Endothelial cell of umbilical vein (primary cell): Measurements from ENCODE around the gene NELFE. TPM values are rescaled to one million over a fixed set of nuclear protein-coding genes. Genes with fewer than 3 reads are reported as not detected.

Experiments
- BruUV-seq: library from RNA; stranded (reverse); fragments of 400-500 nt; replicated peaks from 2 replicates; lab custom pipeline; 2021; lab: Mats Ljungman, UMichigan
- CTCF ChIA-PET: fragments of 300-600, 350-600 bp; sonication (Branson Sonifier 250); formaldehyde crosslinking; loops from one replicate; lab custom pipeline; 2021; ENCODE audit warnings: antibody characterized with exemption, inconsistent platforms; lab: Charles Lee
- POLR2A ChIA-PET: fragments of 300-600, 350-600 bp; sonication (Branson Sonifier 250); formaldehyde crosslinking; loops from one replicate; lab custom pipeline; 2021; ENCODE audit warnings: antibody characterized with exemption, inconsistent platforms; lab: Charles Lee
- DNase-seq: peaks from one replicate; pipeline ENCODE4 v3.0.0-alpha.2; 2011; ENCODE audit warnings: low read depth, low spot score
- FAIRE-seq: peaks from 2 replicates; lab custom pipeline; 2011; peaks lifted over from hg19 to GRCh38; lab: Jason Lieb, UNC
- H2AFZ ChIP-seq: 2 replicates; pipeline ENCODE4 v1.6.0; 2012; ENCODE audit warnings: low read depth, low read length, control low read depth, inconsistent platforms
- H3K27ac ChIP-seq: 2 replicates; pipeline ENCODE4 v1.5.1; 2011; ENCODE audit warnings: low read depth, mild to moderate bottlenecking, control low read depth, low read length, moderate library complexity; ENCODE audit not compliant: insufficient read depth
- H3K27me3 ChIP-seq, 2 experiments: 2 replicates each; pipeline versions ENCODE4 v1.6.0 to v1.6.1; 2011; ENCODE audit warnings: low read length in 2 of 2, mixed read lengths in 1 of 2; ENCODE audit not compliant: control insufficient read depth in 2 of 2, insufficient read depth in 2 of 2
- H3K36me3 ChIP-seq, 2 experiments: 2 replicates in 1 of 2; 3 replicates in 1 of 2; pipeline ENCODE4 v1.5.1; 2011; ENCODE audit warnings: low read length in 2 of 2, mild to moderate bottlenecking in 1 of 2, moderate library complexity in 1 of 2; ENCODE audit not compliant: control insufficient read depth in 2 of 2, insufficient read depth in 2 of 2; ENCODE audit errors: extremely low read depth in 1 of 2
- H3K4me1 ChIP-seq: 3 replicates; pipeline ENCODE4 v1.5.1; 2011; ENCODE audit warnings: mild to moderate bottlenecking, low read length; ENCODE audit not compliant: control insufficient read depth, insufficient read depth; ENCODE audit errors: extremely low read depth
- H3K4me2 ChIP-seq: 2 replicates; pipeline ENCODE4 v1.6.1; 2011; ENCODE audit warnings: low read length, control low read depth, mixed read lengths; ENCODE audit not compliant: insufficient read depth
- H3K4me3 ChIP-seq, 3 experiments: fragments of 200-600 bp in 1 of 3; sonication (generic), shearing (Covaris generic) in 1 of 3; replicated peaks in 1 of 3; 2 replicates each; pipeline ENCODE4 v1.5.1; 2011 to 2016; ENCODE audit warnings: control low read depth in 3 of 3, low read length in 3 of 3, mild to moderate bottlenecking in 2 of 3, inconsistent platforms in 1 of 3, low read depth in 1 of 3, moderate library complexity in 1 of 3; ENCODE audit not compliant: insufficient read depth in 1 of 3
- H3K79me2 ChIP-seq: 2 replicates; pipeline ENCODE4 v1.6.0; 2012; ENCODE audit warnings: low read length, inconsistent platforms; ENCODE audit not compliant: control insufficient read depth, insufficient read depth
- H3K9ac ChIP-seq: replicated peaks from 2 replicates; pipeline ENCODE3; 2011; ENCODE audit warnings: low read length, control low read depth; ENCODE audit not compliant: insufficient read depth; ENCODE audit errors: extremely low read depth
- H3K9me1 ChIP-seq: replicated peaks from 3 replicates; pipeline ENCODE4 v1.6.0; 2011; ENCODE audit warnings: mild to moderate bottlenecking, low read length; ENCODE audit not compliant: control insufficient read depth, insufficient read depth; ENCODE audit errors: extremely low read depth
- H3K9me3 ChIP-seq: replicated peaks from 2 replicates; pipeline ENCODE4 v1.5.1; 2012; ENCODE audit warnings: low read length, inconsistent platforms; ENCODE audit not compliant: control insufficient read depth, insufficient read depth
- H4K20me1 ChIP-seq: replicated peaks from 2 replicates; pipeline ENCODE3; 2011; ENCODE audit warnings: mild to moderate bottlenecking, low read length; ENCODE audit not compliant: control insufficient read depth, insufficient read depth; ENCODE audit errors: extremely low read depth
- CTCF ChIP-seq, 2 donors: IDR thresholded peaks; 1 replicate in 1 of 2; 2 replicates in 1 of 2; pipeline ENCODE4 v1.5.1; 2011; ENCODE audit warnings: low read length in 2 of 2, mild to moderate bottlenecking in 2 of 2, moderate library complexity in 2 of 2, control low read depth in 1 of 2, inconsistent platforms in 1 of 2, low read depth in 1 of 2; ENCODE audit not compliant: insufficient read depth in 1 of 2; ENCODE audit errors: extremely low read depth in 1 of 2
- EZH2 ChIP-seq: IDR thresholded peaks from 2 replicates; pipeline ENCODE4 v1.6.1; 2012; ENCODE audit warnings: borderline replicate concordance, low read depth, mild to moderate bottlenecking, moderate library complexity, low read length, inconsistent platforms; ENCODE audit not compliant: severe bottlenecking
- FOS ChIP-seq: IDR thresholded peaks from 2 replicates; pipeline ENCODE4 v1.6.1; 2011; ENCODE audit warnings: mild to moderate bottlenecking, low read length, moderate library complexity, borderline replicate concordance; ENCODE audit not compliant: insufficient read depth
- GATA2 ChIP-seq: IDR thresholded peaks from 2 replicates; pipeline ENCODE4 v1.7.0; 2011; ENCODE audit warnings: low read depth, mild to moderate bottlenecking, moderate library complexity, mixed read lengths, low read length; ENCODE audit not compliant: insufficient read length, insufficient read depth
- JUN ChIP-seq: IDR thresholded peaks from 2 replicates; pipeline ENCODE4 v1.6.1; 2011; ENCODE audit warnings: borderline replicate concordance, low read depth; ENCODE audit not compliant: insufficient read length, insufficient read depth
- MAX ChIP-seq: IDR thresholded peaks from 2 replicates; pipeline ENCODE4 v1.6.1; 2011; ENCODE audit not compliant: insufficient read depth, insufficient read length
- MYC ChIP-seq: IDR thresholded peaks from one replicate; pipeline ENCODE4 v1.6.1; 2011; ENCODE audit warnings: mild to moderate bottlenecking, low read depth, low read length
- POLR2A ChIP-seq: IDR thresholded peaks from 2 replicates; pipeline ENCODE4 v1.6.1; 2012; ENCODE audit warnings: low read depth, mild to moderate bottlenecking, control low read depth, low read length
- POLR2AphosphoS5 ChIP-seq: IDR thresholded peaks from 2 replicates; pipeline ENCODE4 v1.6.1; 2012; ENCODE audit warnings: low read depth, mild to moderate bottlenecking, control low read depth, low read length, moderate library complexity; ENCODE audit not compliant: insufficient read depth
- dilution Hi-C: fragments of 300-500 bp; cut with MboI; formaldehyde crosslinking; loops from one replicate; pipeline ENCODE4 v1.15.0; 2019; ENCODE audit warnings: low sequenced_read_pairs; ENCODE audit not compliant: extremely low pct_ligation_motif_present
- intact Hi-C: fragments of 100-400 bp; cut with micrococcal nuclease; formaldehyde crosslinking; loops from one replicate; pipeline ENCODE4 v1.10.0; 2022
- polyA plus RNA-seq, 4 experiments: library from polyadenylated mRNA; depleted of rRNA in 3 of 4; stranded (reverse) in 3 of 4; unstranded in 1 of 4; fragments of >200 nt; gene quantifications; 2 replicates each; pipeline versions ENCODE4 v1.2.1 to v1.2.3, GENCODE V29; 2011 to 2012; ENCODE audit warnings: missing spikeins in 1 of 4
- total RNA-seq: library from RNA; stranded (reverse); gene quantifications from 2 replicates; pipeline ENCODE4 v1.2.3, GENCODE V29; 2021

Gene NELFE
- total and polyA plus RNA-seq, 2 donors (not counting 3 experiments of a cell fraction or from before 2014, with no cell fraction given): 55.8 to 68.5 TPM

DNA sequence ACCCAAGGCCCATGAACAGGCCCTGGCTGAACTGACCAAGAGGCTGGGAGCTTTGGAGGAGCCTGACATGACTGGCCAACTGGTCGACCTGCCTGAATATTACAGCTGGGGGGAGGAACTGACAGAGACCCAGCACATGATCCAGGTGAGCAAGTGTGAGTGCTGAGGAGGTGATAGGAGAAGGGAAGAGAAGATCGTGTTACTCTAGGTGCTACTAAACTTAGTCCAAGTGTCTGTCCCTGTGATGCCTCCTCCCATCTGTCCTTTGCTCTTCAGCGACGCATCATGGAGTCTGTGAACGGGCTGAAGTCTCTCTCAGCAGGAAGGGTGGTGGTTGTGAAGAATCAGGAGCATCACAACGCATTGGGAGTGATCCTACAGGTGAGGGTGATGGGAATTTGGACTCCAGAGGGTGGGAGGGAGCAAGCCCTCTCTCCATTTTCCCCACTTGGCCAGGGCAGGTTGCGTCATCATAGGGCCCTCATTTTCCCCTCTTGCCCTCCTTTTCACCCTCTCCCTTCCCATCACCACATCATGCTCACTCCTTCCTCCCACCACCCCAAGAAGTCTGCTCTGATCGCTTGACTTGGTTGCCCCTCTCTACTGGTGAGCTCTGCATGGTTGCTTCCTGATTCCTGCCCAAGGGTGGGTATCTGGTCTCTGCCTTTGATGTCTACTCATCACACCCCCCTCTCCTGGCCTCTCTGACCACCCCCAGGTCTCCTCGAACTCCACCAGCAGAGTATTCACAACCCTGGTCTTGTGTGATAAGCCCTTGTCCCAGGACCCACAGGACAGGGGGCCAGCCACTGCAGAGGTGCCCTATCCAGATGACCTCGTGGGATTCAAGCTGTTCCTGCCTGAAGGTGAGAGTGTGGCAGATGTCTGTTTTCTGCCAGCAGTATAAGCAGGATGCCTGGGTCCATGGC, 8.5 kb upstream of the NELFE start:
- H3K4me1 ChIP-seq: peaks cover 9% of the 10 kb centered on the region
- intact Hi-C loops: no loop called here
- H3K4me3 ChIP-seq: no peak overlapping the region
- DNase-seq (no peak), FAIRE-seq (no peak)
- ChIA-PET POLR2A (no interaction called here), CTCF (interaction anchor here (1.3 kb wide), 1 partner anchor 15 kb away, joined by 7 read pairs; no protein-coding TSS in a partner anchor)
- no peaks in the 10 kb centered on the region for H3K27me3 ChIP-seq
- no peaks in the 10 kb centered on the region for H4K20me1 ChIP-seq
- dilution Hi-C loops: no loop called here
- BruUV-seq: no TSS peak
- H3K9ac ChIP-seq: no peak overlapping the region
- H3K27ac ChIP-seq: no peak overlapping the region
- H3K36me3 ChIP-seq: peaks cover 9 to 55% of the 10 kb centered on the region in 2 experiments
- H3K4me2 ChIP-seq: no peak overlapping the region
- no peak overlapping the region for H2AFZ ChIP-seq
- TF ChIP-seq MAX (no peak), CTCF (IDR thresholded peaks at IDR 0.05; ENCODE audit: extremely low read depth in 1 of 2, insufficient read depth in 1 of 2, low read depth in 1 of 2, low read length in 2 of 2) (no peak), POLR2AphosphoS5 (no peak), EZH2 (no peak), GATA2 (no peak), POLR2A (no peak), MYC (no peak), FOS (no peak), JUN (no peak)
- no peaks in the 10 kb centered on the region for H3K9me3 ChIP-seq
- no peaks in the 10 kb centered on the region for H3K9me1 ChIP-seq
- peaks cover 15% of the 10 kb centered on the region for H3K79me2 ChIP-seq
